Prostate gland (tissue), 2 donors: ENCODE data around the gene SLC32A1. TPM values are rescaled to one million over a fixed set of nuclear protein-coding genes. Genes with fewer than 3 reads are reported as not detected.

Source experiments
- DNase-seq: peaks from one replicate; pipeline ENCODE4 v3.0.0-alpha.2; 2019; ENCODE audit warnings: low spot score
- H3K27ac ChIP-seq, 2 donors: fragments of 200-600 bp; sonication (generic); 2 replicates each; pipeline ENCODE4 v1.5.1; 2017 to 2019
- H3K27me3 ChIP-seq: fragments of 200-600 bp; sonication (generic); replicated peaks from 2 replicates; pipeline ENCODE4 v1.5.1; 2019; ENCODE audit not compliant: insufficient read depth
- H3K36me3 ChIP-seq, 2 donors: fragments of 200-600 bp; sonication (generic); 1 replicate in 1 of 2; 2 replicates in 1 of 2; pipeline versions ENCODE4 v1.5.1 to v1.8.1; 2017 to 2019
- H3K4me1 ChIP-seq: fragments of 200-600 bp; sonication (generic); replicated peaks from 2 replicates; pipeline ENCODE4 v1.5.1; 2019
- H3K4me3 ChIP-seq, 2 donors: fragments of 200-600 bp; sonication (generic); 2 replicates each; pipeline ENCODE4 v1.5.1; 2017 to 2019
- H3K9me3 ChIP-seq: fragments of 200-600 bp; sonication (generic); 2 replicates; pipeline ENCODE4 v1.5.1; 2017
- POLR2A ChIP-seq: fragments of 450-650 bp; IDR thresholded peaks from one replicate; pipeline ENCODE4 v1.6.1; 2016; ENCODE audit warnings: antibody characterized with exemption, mild to moderate bottlenecking
- POLR2AphosphoS5 ChIP-seq: sonication (generic); formaldehyde crosslinking; IDR thresholded peaks from one replicate; pipeline ENCODE4 v1.6.1; 2017; ENCODE audit warnings: antibody characterized with exemption
- WGBS: methylation state at CpG from one replicate; pipeline ENCODE4 v1.1.5; 2018; 5-methylcytosine and 5-hydroxymethylcytosine counted together
- intact Hi-C: fragments of 100-400 bp; cut with DNase I; formaldehyde crosslinking; loops from one replicate; pipeline ENCODE4 v1.14.2; 2022
- total RNA-seq, 2 donors: library from RNA; depleted of rRNA; stranded (reverse); fragments of >200 nt; gene quantifications; one replicate each; pipeline ENCODE4 v1.1.0, GENCODE V29; 2016
- TF ChIP-seq, protein P1 (sequence below), 4 experiments: fragments of 200-600 bp in 2 of 4; fragments of 450-650 bp in 2 of 4; sonication (generic) in 2 of 4; IDR thresholded peaks; 1 replicate in 3 of 4; 2 replicates in 1 of 4; pipeline ENCODE4 v1.5.1; 2016 to 2019; ENCODE audit warnings: antibody characterized with exemption in 4 of 4, mild to moderate bottlenecking in 2 of 4, moderate library complexity in 2 of 4

Gene SLC32A1
- total RNA-seq, 2 donors from 2014 or later = not detected

GRCh38 chr20:38757145-38757775 is 33.0 kb downstream of the SLC32A1 start:
- Histone ChIP-seq H3K9me3 (no peaks in the 10 kb centered on the region), H3K4me1 (no peaks in the 10 kb centered on the region), H3K4me3 (no peak overlapping the region), H3K36me3 (peaks cover 9 to 11% of the 10 kb centered on the region in 2 donors), H3K27ac (no peak overlapping the region), H3K27me3 (no peaks in the 10 kb centered on the region)
- 88% methylated on average over 7 of the region's 7 CpGs for WGBS
- TF ChIP-seq, protein P1, sequence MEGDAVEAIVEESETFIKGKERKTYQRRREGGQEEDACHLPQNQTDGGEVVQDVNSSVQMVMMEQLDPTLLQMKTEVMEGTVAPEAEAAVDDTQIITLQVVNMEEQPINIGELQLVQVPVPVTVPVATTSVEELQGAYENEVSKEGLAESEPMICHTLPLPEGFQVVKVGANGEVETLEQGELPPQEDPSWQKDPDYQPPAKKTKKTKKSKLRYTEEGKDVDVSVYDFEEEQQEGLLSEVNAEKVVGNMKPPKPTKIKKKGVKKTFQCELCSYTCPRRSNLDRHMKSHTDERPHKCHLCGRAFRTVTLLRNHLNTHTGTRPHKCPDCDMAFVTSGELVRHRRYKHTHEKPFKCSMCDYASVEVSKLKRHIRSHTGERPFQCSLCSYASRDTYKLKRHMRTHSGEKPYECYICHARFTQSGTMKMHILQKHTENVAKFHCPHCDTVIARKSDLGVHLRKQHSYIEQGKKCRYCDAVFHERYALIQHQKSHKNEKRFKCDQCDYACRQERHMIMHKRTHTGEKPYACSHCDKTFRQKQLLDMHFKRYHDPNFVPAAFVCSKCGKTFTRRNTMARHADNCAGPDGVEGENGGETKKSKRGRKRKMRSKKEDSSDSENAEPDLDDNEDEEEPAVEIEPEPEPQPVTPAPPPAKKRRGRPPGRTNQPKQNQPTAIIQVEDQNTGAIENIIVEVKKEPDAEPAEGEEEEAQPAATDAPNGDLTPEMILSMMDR (IDR thresholded peaks at IDR 0.05) = no peak
- TF ChIP-seq POLR2A (no peak), POLR2AphosphoS5 (no peak)
- intact Hi-C loops = no loop called here
- DNase-seq = no peak

DNA sequence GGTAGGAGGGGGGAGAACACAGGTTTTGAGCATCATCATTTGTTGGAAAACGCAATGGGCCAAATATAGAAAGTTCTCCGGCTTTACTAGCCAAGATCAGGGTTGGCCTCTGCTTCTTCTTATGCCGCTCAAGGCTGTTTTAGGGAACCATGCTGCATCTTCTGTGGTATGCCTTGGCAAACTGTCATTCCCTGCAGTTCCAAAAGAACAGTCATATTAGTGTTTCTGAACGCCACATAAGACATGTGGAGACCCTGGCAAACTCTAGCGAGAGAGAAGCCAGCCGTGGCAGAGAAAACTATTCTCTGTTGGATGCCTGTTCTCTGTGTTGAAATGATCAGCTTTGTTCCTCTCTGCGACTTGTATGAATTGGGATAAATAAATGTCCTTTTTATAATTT is 34.8 kb downstream of the SLC32A1 start:
- WGBS = 96% methylated on average over 7 of the region's 7 CpGs
- peaks cover 9 to 11% of the 10 kb centered on the region in 2 donors for H3K36me3 ChIP-seq

GRCh38 chr20:38760978-38761377 is 36.7 kb downstream of the SLC32A1 start:
- Histone ChIP-seq H3K27ac (no peak overlapping the region), H3K4me3 (no peak overlapping the region), H3K4me1 (no peaks in the 10 kb centered on the region), H3K27me3 (no peaks in the 10 kb centered on the region), H3K9me3 (no peaks in the 10 kb centered on the region), H3K36me3 (peaks cover 9 to 11% of the 10 kb centered on the region in 2 donors)
- no peak for TF ChIP-seq POLR2AphosphoS5
- TF ChIP-seq, protein P1 (IDR thresholded peaks at IDR 0.05) = no peak
- intact Hi-C loops = no loop called here
- DNase-seq = no peak
- WGBS = 89% methylated on average over 4 of the region's 4 CpGs

More for the DNA sequence above, 34.8 kb downstream of the SLC32A1 start:
- no peaks in the 10 kb centered on the region for H3K4me1 ChIP-seq
- intact Hi-C loops = no loop called here
- no peak overlapping the region for H3K27ac ChIP-seq
- no peaks in the 10 kb centered on the region for H3K27me3 ChIP-seq
- H3K4me3 ChIP-seq = no peak overlapping the region
- H3K9me3 ChIP-seq = no peaks in the 10 kb centered on the region
- DNase-seq = no peak
- TF ChIP-seq, protein P1 (IDR thresholded peaks at IDR 0.05) = no peak
- no peak for TF ChIP-seq POLR2AphosphoS5
- no peak for TF ChIP-seq POLR2A

DNA sequence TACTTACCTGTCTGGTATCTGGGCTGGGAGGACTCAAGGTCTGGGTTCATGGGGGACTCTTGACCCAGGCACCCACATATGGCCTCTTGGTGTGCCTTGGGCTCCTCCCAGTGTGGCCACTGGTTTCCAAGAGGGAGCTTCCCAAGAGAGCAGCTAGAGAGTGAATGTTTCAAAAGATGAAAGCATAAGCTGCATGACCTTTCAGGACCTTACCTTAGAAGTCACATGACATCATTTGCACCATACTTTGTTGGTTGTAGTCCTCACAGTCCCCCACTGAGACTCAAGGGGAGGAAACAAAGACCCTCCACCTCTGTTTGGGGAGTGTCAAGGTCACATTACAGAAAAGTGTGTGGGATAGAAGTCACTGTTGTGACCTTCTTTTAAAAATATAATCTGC is 37.9 kb downstream of the SLC32A1 start:
- Histone ChIP-seq H3K36me3 (peaks cover 3 to 11% of the 10 kb centered on the region in 2 donors), H3K4me1 (no peaks in the 10 kb centered on the region), H3K4me3 (no peak overlapping the region), H3K27ac (no peak overlapping the region), H3K9me3 (no peaks in the 10 kb centered on the region), H3K27me3 (no peaks in the 10 kb centered on the region)
- no peak for DNase-seq
- TF ChIP-seq, protein P1 (IDR thresholded peaks at IDR 0.05) = no peak
- intact Hi-C loops = no loop called here

GRCh38 chr20:38763616-38764015 is 39.3 kb downstream of the SLC32A1 start:
- Histone ChIP-seq H3K36me3 (peaks cover 0 to 11% of the 10 kb centered on the region in 2 donors), H3K27me3 (no peaks in the 10 kb centered on the region), H3K4me1 (no peaks in the 10 kb centered on the region), H3K27ac (no peak overlapping the region), H3K4me3 (no peak overlapping the region), H3K9me3 (no peaks in the 10 kb centered on the region)
- intact Hi-C loops = no loop called here
- no peak for DNase-seq
- 62% methylated on average over 1 of the region's 1 CpG for WGBS
- TF ChIP-seq POLR2A (no peak), POLR2AphosphoS5 (no peak)
- TF ChIP-seq, protein P1 (IDR thresholded peaks at IDR 0.05) = no peak
